UCSD-AML1 (cell line): ENCODE data around the gene SLC45A3.

Source experiments
- DNase-seq: peaks from one replicate; lab custom pipeline; 2025; ENCODE audit not compliant: unreplicated experiment; lab: John Stamatoyannopoulos, UW

Gene SLC45A3

DNA sequence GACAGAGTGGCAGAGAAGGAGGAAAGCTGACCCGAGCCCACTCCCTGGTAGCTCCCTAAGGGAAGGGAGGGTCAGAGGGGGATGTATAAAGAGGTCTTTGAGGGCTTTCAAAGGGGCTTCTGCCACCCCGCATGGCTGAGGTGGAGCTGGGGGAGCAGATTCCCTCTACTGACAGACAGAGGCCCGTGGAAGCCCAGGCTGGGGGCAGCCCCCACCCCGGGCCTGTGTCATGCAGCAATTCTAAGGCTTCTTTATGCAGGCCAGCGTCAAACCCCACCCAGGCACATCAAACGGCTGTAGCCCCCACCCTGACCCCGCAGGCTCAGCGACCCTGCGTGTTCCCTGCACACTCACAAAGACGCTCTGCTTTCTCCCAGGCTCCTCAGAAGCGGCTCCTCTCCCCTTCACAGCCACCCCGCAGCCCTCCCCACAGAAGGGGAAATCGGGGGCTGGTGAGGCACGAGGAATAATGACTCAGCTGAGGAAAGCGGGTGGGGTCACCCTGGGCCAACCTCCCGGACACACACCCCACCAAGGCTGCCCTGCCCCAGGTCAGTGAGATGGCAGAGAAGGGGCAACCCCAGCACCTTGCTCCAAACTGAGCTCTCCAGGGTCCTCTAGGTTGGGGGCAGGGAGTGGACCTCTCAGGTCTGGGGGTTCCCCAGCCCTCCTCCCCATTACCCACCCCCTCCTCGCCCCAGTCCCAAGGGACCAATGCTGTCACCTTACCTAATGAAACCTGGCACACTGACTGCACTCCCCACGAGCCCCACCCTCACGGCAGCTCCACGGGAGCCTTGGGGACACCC lies 10.8 kb downstream of the SLC45A3 start:
- no peak for DNase-seq

DNA sequence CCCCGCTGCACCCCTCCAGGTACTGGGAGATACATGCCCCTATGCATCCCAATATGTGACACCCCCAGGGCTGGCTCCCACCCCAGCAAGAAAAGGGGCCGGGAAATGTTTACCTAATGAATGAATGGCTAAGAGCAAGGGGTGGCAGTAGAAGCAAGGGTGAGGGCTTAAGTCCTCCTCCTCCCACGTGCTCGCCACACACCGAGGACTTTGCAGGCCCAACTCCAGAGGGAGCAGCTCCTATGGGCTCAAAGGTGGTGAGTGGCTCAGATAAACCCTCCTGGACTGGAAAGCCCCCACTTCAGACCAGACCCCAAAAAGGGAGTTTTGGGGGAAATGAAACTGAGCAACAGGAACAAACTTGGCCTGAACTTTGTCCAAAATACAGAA lies 11.4 kb downstream of the SLC45A3 start:
- DNase-seq, result no peak

GRCh38 chr1:205667909-205668643 lies 12.2 kb downstream of the SLC45A3 start:
- DNase-seq, result no peak

- no peak for DNase-seq
Measured at GRCh38 chr1:205666372-205667166, 13.7 kb downstream of the SLC45A3 start.

GRCh38 chr1:205665201-205666045 lies 14.9 kb downstream of the SLC45A3 start:
- no peak for DNase-seq

- no peak for DNase-seq
Measured at GRCh38 chr1:205664399-205665017, 15.8 kb downstream of the SLC45A3 start.

GRCh38 chr1:205663286-205663936 lies 16.9 kb downstream of the SLC45A3 start:
- DNase-seq, result no peak

- no peak for DNase-seq
Measured at GRCh38 chr1:205662791-205663190, 17.5 kb downstream of the SLC45A3 start.

DNA sequence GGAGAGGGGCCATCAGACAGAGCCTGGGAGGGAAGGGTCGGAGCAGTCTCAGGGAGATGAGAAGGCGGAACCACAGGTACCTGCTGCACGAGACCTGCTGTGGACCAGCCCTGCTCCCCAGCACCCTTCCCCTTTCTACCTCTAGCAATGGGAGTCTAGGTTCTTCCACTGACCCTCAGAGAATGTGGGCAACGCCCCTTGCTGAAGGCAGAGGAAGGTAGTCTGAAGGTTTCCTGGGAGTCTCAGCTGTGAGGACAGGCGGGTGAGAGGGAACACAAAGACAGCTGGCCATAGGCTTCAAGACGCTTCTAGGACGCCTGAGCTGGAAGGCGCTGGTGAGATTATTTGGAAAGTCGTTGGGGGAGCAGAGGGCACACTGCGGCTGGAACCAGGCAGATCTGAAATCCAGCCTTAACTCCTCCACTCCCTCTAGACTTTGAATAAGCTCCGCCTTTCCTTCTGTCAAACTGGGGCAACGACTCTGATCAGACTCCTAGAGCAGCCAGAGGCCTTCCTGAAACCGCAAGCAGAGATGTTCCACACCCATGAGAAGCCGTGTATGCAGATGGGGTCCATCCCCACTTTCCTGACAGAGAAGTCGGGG lies 18.1 kb downstream of the SLC45A3 start:
- no peak for DNase-seq

DNA sequence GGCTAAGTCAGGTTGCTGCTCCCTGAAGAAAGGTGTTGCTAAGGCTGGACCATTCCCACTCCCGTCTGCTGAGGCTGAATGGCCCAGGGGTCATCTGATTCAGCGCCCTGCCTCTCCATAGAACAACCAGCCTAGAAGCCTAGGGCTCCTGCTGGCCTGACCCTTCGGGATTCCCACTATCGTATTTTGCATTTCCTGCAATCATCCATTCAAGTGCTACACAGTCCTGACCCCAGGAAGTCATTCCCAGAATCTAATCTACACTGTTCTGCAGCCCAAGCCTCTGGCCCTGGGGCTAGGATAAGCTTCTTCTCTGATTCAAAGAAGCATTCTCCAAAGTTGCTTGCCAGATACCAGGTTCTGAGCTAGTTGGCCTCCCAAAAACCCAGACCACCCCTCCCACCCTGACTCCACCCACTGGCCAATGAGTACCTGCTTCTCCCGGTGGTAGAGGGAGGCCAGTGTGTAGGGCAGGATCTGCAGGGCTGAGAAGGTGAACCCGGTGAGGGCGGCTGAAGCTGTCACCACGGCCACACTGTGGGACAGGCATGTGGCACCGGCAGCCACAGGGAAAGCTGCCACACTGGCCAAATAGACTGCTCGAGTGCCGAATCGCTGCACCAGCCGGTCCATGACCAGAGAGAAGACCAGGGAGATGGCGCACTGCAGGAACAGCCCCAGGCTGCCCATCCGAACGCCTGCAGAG lies 18.7 kb downstream of the SLC45A3 start:
- DNase-seq, result no peak

GRCh38 chr1:205660361-205660760 lies 19.9 kb downstream of the SLC45A3 start:
- no peak for DNase-seq

- DNase-seq, result peak; percentile 75
Measured at GRCh38 chr1:205658943-205659581, 21.2 kb downstream of the SLC45A3 start.

DNA sequence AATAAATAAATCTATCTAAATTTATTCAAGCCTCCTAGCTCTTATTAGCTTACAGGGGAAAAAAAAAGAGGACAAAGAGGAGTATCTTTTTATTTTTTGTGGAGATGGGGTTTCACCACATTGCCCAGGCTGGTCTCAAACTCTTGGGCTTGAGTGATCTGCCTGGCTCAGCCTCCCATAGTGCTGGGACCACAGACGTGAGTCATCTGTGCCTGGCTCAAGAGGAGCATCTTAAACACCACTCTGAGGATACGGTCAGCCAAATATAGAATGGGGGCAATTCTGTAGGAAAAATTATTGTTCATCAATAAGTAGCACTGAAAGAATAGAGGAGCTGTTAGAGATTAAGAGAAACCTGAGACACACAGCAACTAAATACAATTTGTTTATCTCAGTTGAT lies 24.1 kb downstream of the SLC45A3 start:
- DNase-seq, result no peak

DNA sequence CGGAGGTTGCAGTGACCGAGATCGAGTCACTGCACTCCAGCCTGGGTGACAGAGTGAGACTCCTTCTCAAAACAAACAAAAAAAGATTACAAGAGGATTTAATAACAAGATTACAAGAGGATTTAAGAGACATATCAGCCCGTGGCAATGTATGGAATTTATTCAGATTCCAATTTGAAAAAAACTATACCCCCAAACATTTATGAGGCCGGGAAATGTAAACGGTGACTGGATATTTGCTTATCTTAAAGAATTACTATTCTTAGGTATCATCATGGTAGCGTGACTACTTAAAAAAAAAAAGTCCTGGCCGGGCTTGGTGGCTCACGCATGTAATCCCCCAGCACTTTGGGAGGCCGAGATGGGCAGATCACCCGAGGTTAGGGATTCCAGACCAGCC lies 27.3 kb downstream of the SLC45A3 start:
- no peak for DNase-seq

DNA sequence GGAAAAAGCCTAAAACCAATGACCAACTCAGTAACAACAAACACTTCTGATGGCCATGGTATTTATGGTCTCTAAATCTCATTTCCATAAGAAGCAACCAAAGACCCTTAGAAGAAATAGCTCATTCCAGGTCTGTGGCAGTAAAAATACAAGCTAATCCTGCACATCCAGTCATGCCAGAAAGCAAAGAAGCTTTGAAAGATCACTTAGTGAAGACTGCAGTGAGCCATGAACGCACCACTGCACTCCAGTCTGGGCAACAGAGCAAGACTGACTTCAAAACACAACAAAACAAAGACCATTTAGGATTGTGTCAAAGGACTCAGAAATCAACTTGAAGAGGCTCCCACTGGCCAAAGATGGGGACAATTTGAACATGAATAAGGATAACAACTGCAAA lies 30.1 kb downstream of the SLC45A3 start:
- DNase-seq, result no peak

- DNase-seq, result no peak
Measured at GRCh38 chr1:205645519-205645918, 34.8 kb downstream of the SLC45A3 start.

DNA sequence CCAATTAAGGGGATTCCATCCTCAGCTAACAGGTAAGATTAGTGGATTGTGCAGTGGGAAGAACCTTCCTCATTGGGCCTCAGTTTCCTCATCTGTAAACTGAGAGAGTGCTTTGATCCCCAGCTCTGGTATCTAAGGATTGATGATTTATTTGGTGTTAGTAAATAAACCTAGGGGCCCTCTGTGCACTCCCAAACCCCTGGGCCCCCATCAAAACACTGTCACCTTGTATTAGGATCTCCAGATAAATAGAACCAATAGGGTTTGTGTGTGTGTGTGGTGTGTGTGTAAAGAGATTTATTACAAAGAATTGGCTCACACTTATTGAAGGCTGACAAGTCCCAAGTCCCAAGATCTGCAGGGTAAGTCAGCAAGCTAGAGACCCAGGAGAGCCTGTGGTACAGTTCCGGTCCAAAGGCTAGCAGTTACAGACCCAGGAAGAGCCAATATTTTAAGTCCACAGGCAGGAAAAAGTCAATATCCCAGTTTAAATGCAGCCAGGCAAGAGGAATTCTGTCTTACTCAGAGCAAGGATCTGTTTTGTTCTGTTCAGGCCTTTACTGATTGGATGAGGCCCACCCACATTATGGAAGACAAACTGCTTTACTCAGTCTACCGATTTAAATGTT lies 37.5 kb downstream of the SLC45A3 start:
- no peak for DNase-seq

- DNase-seq, result no peak
Measured at GRCh38 chr1:205639567-205639966, 40.7 kb downstream of the SLC45A3 start.
